SJSA1 (cell line): ENCODE data around the gene CNTF. TPM values are rescaled to one million over a fixed set of nuclear protein-coding genes. Genes with fewer than 3 reads are reported as not detected.

Experiments
- DNase-seq, 2 experiments: peaks; one replicate each; pipeline ENCODE4 v3.0.0-alpha.2; 2015 to 2020; ENCODE audit warnings: low spot score in 2 of 2, low read depth in 1 of 2
- H3K27ac ChIP-seq: fragments of 250-450 bp; sonication (Bioruptor Pico); 2 replicates; pipeline ENCODE4 v1.5.1; 2020; ENCODE audit warnings: mild to moderate bottlenecking, moderate library complexity
- H3K27me3 ChIP-seq: fragments of 250-450 bp; sonication (Bioruptor Pico); replicated peaks from 2 replicates; pipeline ENCODE4 v1.5.1; 2020; ENCODE audit warnings: mild to moderate bottlenecking, moderate library complexity
- H3K36me3 ChIP-seq: fragments of 250-450 bp; sonication (Bioruptor Pico); 2 replicates; pipeline ENCODE4 v1.5.1; 2020; ENCODE audit warnings: mild to moderate bottlenecking
- H3K4me1 ChIP-seq: fragments of 250-450 bp; sonication (Bioruptor Pico); replicated peaks from 2 replicates; pipeline ENCODE4 v1.6.1; 2021; ENCODE audit warnings: mild to moderate bottlenecking
- H3K4me3 ChIP-seq: fragments of 250-450 bp; sonication (Bioruptor Pico); 2 replicates; pipeline ENCODE4 v1.5.1; 2020; ENCODE audit warnings: mild to moderate bottlenecking
- H3K9me3 ChIP-seq: fragments of 250-450 bp; sonication (Bioruptor Pico); replicated peaks from 2 replicates; pipeline ENCODE4 v1.5.1; 2020; ENCODE audit warnings: mild to moderate bottlenecking
- total RNA-seq: library from RNA; depleted of rRNA; stranded (reverse); fragments of >200 nt; shearing (Covaris generic); gene quantifications from 2 replicates; pipeline ENCODE4 v1.2.3, GENCODE V29; 2014

The CNTF gene
- total RNA-seq, 1 experiment from 2014 or later: 1.9 TPM

GRCh38 chr11:58641803-58642581 is 19.5 kb downstream of the CNTF start:
- no peak for DNase-seq
- 0 out of 2 replicates have a peak, but pooled peaks cover 4% of the 10 kb centered on the region for H3K9me3 ChIP-seq
- no peak overlapping the region for H3K27ac ChIP-seq
- H3K4me1 ChIP-seq: no peaks in the 10 kb centered on the region
- 0 out of 2 replicates have a peak, but pooled peaks cover 7% of the 10 kb centered on the region for H3K27me3 ChIP-seq
- H3K4me3 ChIP-seq: no peak overlapping the region
- no peaks in the 10 kb centered on the region for H3K36me3 ChIP-seq

GRCh38 chr11:58645854-58646253 is 23.4 kb downstream of the CNTF start:
- H3K27ac ChIP-seq: no peak overlapping the region
- 0 out of 2 replicates have a peak, but pooled peaks cover 7% of the 10 kb centered on the region for H3K27me3 ChIP-seq
- H3K4me1 ChIP-seq: no peaks in the 10 kb centered on the region
- H3K4me3 ChIP-seq: no peak overlapping the region
- no peak for DNase-seq
- 0 out of 2 replicates have a peak, but pooled peaks cover 4% of the 10 kb centered on the region for H3K9me3 ChIP-seq
- H3K36me3 ChIP-seq: no peaks in the 10 kb centered on the region

GRCh38 chr11:58647141-58647699 is 24.8 kb downstream of the CNTF start:
- Histone ChIP-seq H3K27me3 (0 out of 2 replicates have a peak, but pooled peaks cover 7% of the 10 kb centered on the region), H3K36me3 (no peaks in the 10 kb centered on the region), H3K27ac (no peak overlapping the region), H3K9me3 (0 out of 2 replicates have a peak, but pooled peaks cover 4% of the 10 kb centered on the region), H3K4me1 (no peaks in the 10 kb centered on the region), H3K4me3 (no peak overlapping the region)
- no peak for DNase-seq

GRCh38 chr11:58647866-58648265 is 25.4 kb downstream of the CNTF start:
- Histone ChIP-seq H3K9me3 (0 out of 2 replicates have a peak, but pooled peaks cover 4% of the 10 kb centered on the region), H3K4me3 (no peak overlapping the region), H3K27me3 (0 out of 2 replicates have a peak, but pooled peaks cover 7% of the 10 kb centered on the region), H3K4me1 (no peaks in the 10 kb centered on the region), H3K36me3 (no peaks in the 10 kb centered on the region), H3K27ac (no peak overlapping the region)
- no peak for DNase-seq

- no peak overlapping the region for H3K4me3 ChIP-seq
- no peaks in the 10 kb centered on the region for H3K27me3 ChIP-seq
- H3K27ac ChIP-seq: no peak overlapping the region
- no peak for DNase-seq
- H3K4me1 ChIP-seq: no peaks in the 10 kb centered on the region
- 0 out of 2 replicates have a peak, but pooled peaks cover 4% of the 10 kb centered on the region for H3K9me3 ChIP-seq
- H3K36me3 ChIP-seq: no peaks in the 10 kb centered on the region
These were observed 27.2 kb downstream of the CNTF start for GRCh38 chr11:58649623-58650022.

- DNase-seq: no peak
- Histone ChIP-seq H3K4me1 (no peaks in the 10 kb centered on the region), H3K27me3 (no peaks in the 10 kb centered on the region), H3K4me3 (no peak overlapping the region), H3K27ac (no peak overlapping the region), H3K9me3 (0 out of 2 replicates have a peak, but pooled peaks cover under 1% of the 10 kb centered on the region), H3K36me3 (no peaks in the 10 kb centered on the region)
These were observed 28.0 kb downstream of the CNTF start for GRCh38 chr11:58650496-58650895.

GRCh38 chr11:58652726-58653280 is 30.3 kb downstream of the CNTF start:
- no peaks in the 10 kb centered on the region for H3K4me1 ChIP-seq
- no peaks in the 10 kb centered on the region for H3K9me3 ChIP-seq
- H3K27ac ChIP-seq: no peak overlapping the region
- no peaks in the 10 kb centered on the region for H3K27me3 ChIP-seq
- H3K36me3 ChIP-seq: no peaks in the 10 kb centered on the region
- no peak overlapping the region for H3K4me3 ChIP-seq
- no peak for DNase-seq

- no peak overlapping the region for H3K4me3 ChIP-seq
- peak; percentile 41 to 71 for DNase-seq
These were observed 31.8 kb downstream of the CNTF start for GRCh38 chr11:58654079-58654907.

GRCh38 chr11:58654908-58655296 is 32.4 kb downstream of the CNTF start:
- no peaks in the 10 kb centered on the region for H3K4me1 ChIP-seq
- H3K36me3 ChIP-seq: no peaks in the 10 kb centered on the region
- no peak overlapping the region for H3K27ac ChIP-seq
- no peak overlapping the region for H3K4me3 ChIP-seq
- H3K9me3 ChIP-seq: no peaks in the 10 kb centered on the region
- no peak for DNase-seq
- H3K27me3 ChIP-seq: no peaks in the 10 kb centered on the region

More at GRCh38 chr11:58654079-58654907, 31.8 kb downstream of the CNTF start:
- Histone ChIP-seq H3K27ac (no peak overlapping the region), H3K4me1 (no peaks in the 10 kb centered on the region), H3K9me3 (no peaks in the 10 kb centered on the region), H3K36me3 (no peaks in the 10 kb centered on the region), H3K27me3 (no peaks in the 10 kb centered on the region)

- no peaks in the 10 kb centered on the region for H3K4me1 ChIP-seq
- no peak for DNase-seq
- H3K9me3 ChIP-seq: no peaks in the 10 kb centered on the region
- H3K36me3 ChIP-seq: no peaks in the 10 kb centered on the region
- no peak overlapping the region for H3K27ac ChIP-seq
- H3K4me3 ChIP-seq: no peak overlapping the region
- H3K27me3 ChIP-seq: no peaks in the 10 kb centered on the region
These were observed 33.9 kb downstream of the CNTF start for GRCh38 chr11:58656348-58656747.

GRCh38 chr11:58658623-58659022 is 36.2 kb downstream of the CNTF start:
- Histone ChIP-seq H3K4me3 (no peak overlapping the region), H3K9me3 (no peaks in the 10 kb centered on the region), H3K4me1 (no peaks in the 10 kb centered on the region), H3K27ac (no peak overlapping the region), H3K27me3 (0 out of 2 replicates have a peak, but pooled peaks cover 3% of the 10 kb centered on the region), H3K36me3 (no peaks in the 10 kb centered on the region)
- DNase-seq: no peak

- DNase-seq: no peak
- H3K4me1 ChIP-seq: no peaks in the 10 kb centered on the region
- 0 out of 2 replicates have a peak, but pooled peaks cover 3% of the 10 kb centered on the region for H3K27me3 ChIP-seq
- no peak overlapping the region for H3K4me3 ChIP-seq
- H3K9me3 ChIP-seq: no peaks in the 10 kb centered on the region
- no peaks in the 10 kb centered on the region for H3K36me3 ChIP-seq
- no peak overlapping the region for H3K27ac ChIP-seq
These were observed 36.9 kb downstream of the CNTF start for GRCh38 chr11:58659404-58659803.

- DNase-seq: no peak
- H3K27ac ChIP-seq: no peak overlapping the region
- H3K4me1 ChIP-seq: no peaks in the 10 kb centered on the region
- H3K9me3 ChIP-seq: no peaks in the 10 kb centered on the region
- 0 out of 2 replicates have a peak, but pooled peaks cover 3% of the 10 kb centered on the region for H3K27me3 ChIP-seq
- H3K4me3 ChIP-seq: no peak overlapping the region
- no peaks in the 10 kb centered on the region for H3K36me3 ChIP-seq
These were observed 37.6 kb downstream of the CNTF start for GRCh38 chr11:58659910-58660570.
